SK-N-SH treated with all-trans-retinoic acid at 6 μM for 48 hours (cell line): ENCODE data around the gene NELFE.
"Not testable (repeated sequence)": the region's sequence is repeated elsewhere in the genome, so short reads cannot be mapped to it uniquely, and the experiment has no call there.

ENCODE experiments used
- ARNTL ChIP-seq: fragments of 450-650 bp; formaldehyde crosslinking; IDR thresholded peaks from 2 replicates; pipeline ENCODE4 v1.5.0; 2020; ENCODE audit warnings: low read depth, mild to moderate bottlenecking, moderate library complexity, borderline replicate concordance
- BACH2 ChIP-seq: fragments of 250-450 bp; sonication (Bioruptor Pico); IDR thresholded peaks from 2 replicates; pipeline ENCODE4 v1.9.0; 2021; ENCODE audit warnings: mild to moderate bottlenecking, borderline replicate concordance
- CREB5 ChIP-seq: fragments of 250-450 bp; sonication (Bioruptor Pico); IDR thresholded peaks from 2 replicates; pipeline ENCODE4 v1.5.1; 2020; ENCODE audit warnings: low read depth, mild to moderate bottlenecking, moderate library complexity
- CSDC2 ChIP-seq: fragments of 250-450 bp; sonication (Bioruptor Pico); IDR thresholded peaks from 2 replicates; pipeline ENCODE4 v1.5.0; 2020; ENCODE audit warnings: mild to moderate bottlenecking, moderate library complexity
- OSR1 ChIP-seq: fragments of 250-450 bp; sonication (Bioruptor Pico); IDR thresholded peaks from 2 replicates; pipeline ENCODE4 v1.8.0; 2022; ENCODE audit warnings: moderate library complexity, mild to moderate bottlenecking, inconsistent platforms
- PATZ1 ChIP-seq: fragments of 250-450 bp; sonication (Bioruptor Pico); IDR thresholded peaks from 2 replicates; pipeline ENCODE4 v1.8.0; 2020; ENCODE audit warnings: mild to moderate bottlenecking, moderate library complexity, borderline replicate concordance
- RARB ChIP-seq: fragments of 250-450 bp; sonication (Bioruptor Pico); IDR thresholded peaks from 2 replicates; pipeline ENCODE4 v1.8.0; 2021; ENCODE audit warnings: mild to moderate bottlenecking, moderate library complexity
- TCF4 ChIP-seq: fragments of 250-450 bp; sonication (Bioruptor Pico); IDR thresholded peaks from 2 replicates; pipeline ENCODE4 v1.8.0; 2021; ENCODE audit warnings: mild to moderate bottlenecking, moderate library complexity, borderline replicate concordance
- TOX ChIP-seq: fragments of 250-450 bp; sonication (Bioruptor Pico); IDR thresholded peaks from 2 replicates; pipeline ENCODE4 v1.8.0; 2021; ENCODE audit warnings: mild to moderate bottlenecking, moderate library complexity, borderline replicate concordance
- ZC3H10 ChIP-seq: fragments of 250-450 bp; sonication (Bioruptor Pico); IDR thresholded peaks from 2 replicates; pipeline ENCODE4 v1.5.1; 2021; ENCODE audit warnings: mild to moderate bottlenecking, moderate library complexity
- ZFP3 ChIP-seq: fragments of 250-450 bp; sonication (Bioruptor Pico); IDR thresholded peaks from 2 replicates; pipeline ENCODE4 v1.5.0; 2020; ENCODE audit warnings: mild to moderate bottlenecking, moderate library complexity
- ZFP30 ChIP-seq: fragments of 450-650 bp; formaldehyde crosslinking; IDR thresholded peaks from 2 replicates; pipeline ENCODE4 v1.5.0; 2022; ENCODE audit warnings: mild to moderate bottlenecking, moderate library complexity
- ZNF70 ChIP-seq: fragments of 450-650 bp; formaldehyde crosslinking; IDR thresholded peaks from 2 replicates; pipeline ENCODE4 v1.5.0; 2020; ENCODE audit warnings: mild to moderate bottlenecking, moderate library complexity
- TF ChIP-seq, protein P1 (sequence below): fragments of 250-450 bp; sonication (Bioruptor Pico); IDR thresholded peaks from 2 replicates; pipeline ENCODE4 v1.8.0; 2021; ENCODE audit warnings: low read depth, mild to moderate bottlenecking, moderate library complexity, borderline replicate concordance

GRCh38 chr6:31980195-31980876, 21.6 kb upstream of the NELFE start:
- not testable (repeated sequence) for TF ChIP-seq TOX (CRISPR knock-in tag); TCF4 (CRISPR knock-in tag); PATZ1 (CRISPR knock-in tag); ZFP3 (CRISPR knock-in tag); RARB (CRISPR knock-in tag); ZNF70; ZC3H10 (CRISPR knock-in tag); CSDC2; ARNTL (CRISPR knock-in tag); ZFP30 (CRISPR knock-in tag); BACH2; OSR1 (CRISPR knock-in tag); CREB5 (CRISPR knock-in tag)
- TF ChIP-seq, protein P1, sequence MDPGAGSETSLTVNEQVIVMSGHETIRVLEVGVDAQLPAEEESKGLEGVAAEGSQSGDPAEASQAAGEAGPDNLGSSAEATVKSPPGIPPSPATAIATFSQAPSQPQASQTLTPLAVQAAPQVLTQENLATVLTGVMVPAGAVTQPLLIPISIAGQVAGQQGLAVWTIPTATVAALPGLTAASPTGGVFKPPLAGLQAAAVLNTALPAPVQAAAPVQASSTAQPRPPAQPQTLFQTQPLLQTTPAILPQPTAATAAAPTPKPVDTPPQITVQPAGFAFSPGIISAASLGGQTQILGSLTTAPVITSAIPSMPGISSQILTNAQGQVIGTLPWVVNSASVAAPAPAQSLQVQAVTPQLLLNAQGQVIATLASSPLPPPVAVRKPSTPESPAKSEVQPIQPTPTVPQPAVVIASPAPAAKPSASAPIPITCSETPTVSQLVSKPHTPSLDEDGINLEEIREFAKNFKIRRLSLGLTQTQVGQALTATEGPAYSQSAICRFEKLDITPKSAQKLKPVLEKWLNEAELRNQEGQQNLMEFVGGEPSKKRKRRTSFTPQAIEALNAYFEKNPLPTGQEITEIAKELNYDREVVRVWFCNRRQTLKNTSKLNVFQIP (CRISPR knock-in tag) = not testable (repeated sequence)
